ENCODE results near the gene SERPINA4.
"Not testable (repeated sequence)": the region's sequence is repeated elsewhere in the genome, so short reads cannot be mapped to it uniquely, and the experiment has no call there.

SERPINA4 gene

GRCh38 chr14:94592457-94592856 is 31.2 kb downstream of the SERPINA4 start:
- DNase-seq (ENCODE audit: low read depth): no peak

- no peak for DNase-seq (ENCODE audit: low read depth)
These were observed 32.1 kb downstream of the SERPINA4 start for GRCh38 chr14:94593376-94593748.

DNA sequence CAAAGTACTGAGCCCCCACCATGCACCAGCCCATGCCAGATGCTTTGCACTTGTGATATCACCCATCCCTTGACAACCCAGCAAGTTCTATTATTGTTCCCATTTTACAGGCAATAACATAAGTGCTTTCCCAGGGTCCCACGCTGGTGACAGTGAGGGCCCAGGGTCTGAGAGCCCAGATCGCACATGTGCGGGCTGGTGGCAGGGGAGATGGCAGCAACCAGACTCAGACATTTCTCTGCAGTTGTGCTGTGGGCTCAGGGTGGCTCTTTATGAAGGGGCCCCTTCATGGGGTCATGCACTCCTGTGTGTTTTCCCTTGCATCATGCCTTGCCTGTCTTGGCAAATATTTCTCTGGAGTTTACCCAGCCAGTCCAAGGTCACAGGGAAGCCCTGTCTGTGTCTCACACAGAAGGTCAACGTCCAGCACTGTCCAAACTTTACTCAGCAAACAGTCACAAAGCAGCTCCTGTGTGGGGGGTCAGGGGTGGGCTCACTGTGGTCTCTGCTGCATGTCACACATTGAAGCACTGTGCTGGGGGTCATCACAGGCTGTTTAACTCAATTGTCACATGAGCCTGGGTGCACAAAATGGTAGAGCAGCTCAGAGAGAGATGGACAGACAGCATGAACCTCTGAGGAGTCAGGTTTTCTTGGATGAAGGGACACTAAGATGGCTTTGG is 32.6 kb downstream of the SERPINA4 start:
- no peak for DNase-seq (ENCODE audit: low read depth)

GRCh38 chr14:94594441-94594840 is 33.2 kb downstream of the SERPINA4 start:
- no peak for DNase-seq (ENCODE audit: low read depth)

- DNase-seq (ENCODE audit: low read depth): no peak
These were observed 34.7 kb downstream of the SERPINA4 start for GRCh38 chr14:94595912-94596311.

DNA sequence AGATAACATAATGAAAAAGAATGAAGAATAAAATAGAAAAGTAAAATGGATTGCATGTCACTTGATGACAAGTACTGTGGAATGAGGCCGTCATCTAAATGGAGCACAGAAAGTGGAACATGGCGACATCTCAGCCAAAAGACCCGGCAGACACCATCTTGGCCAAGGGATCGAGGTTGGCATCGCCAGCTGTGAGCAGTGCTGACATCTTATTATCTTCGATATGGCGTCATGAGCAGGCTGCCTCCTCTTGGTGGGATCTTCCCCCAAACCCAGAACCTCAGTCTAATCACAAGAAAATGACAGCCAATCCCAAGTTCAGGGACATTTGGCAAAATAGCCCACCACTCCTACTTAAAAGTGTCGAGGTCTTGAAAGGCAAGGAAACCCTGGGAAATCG is 35.1 kb downstream of the SERPINA4 start:
- no peak for DNase-seq (ENCODE audit: low read depth)

DNA sequence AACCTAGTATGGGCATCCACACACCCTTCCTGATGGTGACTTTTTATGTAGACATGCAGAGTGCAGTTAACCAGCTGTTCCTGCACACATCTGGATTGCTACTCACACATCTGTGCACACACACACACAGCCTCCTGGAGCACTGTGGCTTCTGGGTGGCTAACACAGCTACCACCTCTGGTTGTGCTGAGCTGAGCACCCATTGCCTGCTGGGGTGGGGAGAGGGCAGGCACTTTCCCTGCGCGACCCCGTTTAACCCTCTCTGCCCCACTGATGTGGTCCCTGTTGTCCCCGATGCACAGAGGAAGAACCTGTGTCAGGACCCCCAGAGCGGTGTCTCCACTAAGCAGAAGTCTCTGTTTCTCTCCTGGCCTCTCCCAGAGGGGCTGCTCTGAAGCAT is 36.5 kb downstream of the SERPINA4 start:
- DNase-seq (ENCODE audit: low read depth): no peak

DNA sequence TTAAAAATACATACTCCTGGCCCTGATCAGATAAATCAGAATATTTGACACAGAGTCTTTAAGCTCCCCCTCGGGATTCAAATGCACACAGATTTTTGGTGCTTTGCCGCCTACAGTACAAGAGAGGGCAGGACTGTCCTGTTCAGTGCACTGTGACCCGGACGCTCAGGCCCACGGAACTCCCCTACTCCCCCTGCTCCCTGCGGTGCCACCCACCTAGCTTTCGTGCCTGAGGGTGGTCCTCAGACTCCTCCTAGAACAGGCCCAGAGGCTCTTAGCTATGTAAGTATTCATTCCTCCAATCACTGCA is 37.2 kb downstream of the SERPINA4 start:
- DNase-seq (ENCODE audit: low read depth): no peak

GRCh38 chr14:94598816-94599655 is 37.8 kb downstream of the SERPINA4 start:
- DNase-seq (ENCODE audit: low read depth): peak; percentile 69

DNA sequence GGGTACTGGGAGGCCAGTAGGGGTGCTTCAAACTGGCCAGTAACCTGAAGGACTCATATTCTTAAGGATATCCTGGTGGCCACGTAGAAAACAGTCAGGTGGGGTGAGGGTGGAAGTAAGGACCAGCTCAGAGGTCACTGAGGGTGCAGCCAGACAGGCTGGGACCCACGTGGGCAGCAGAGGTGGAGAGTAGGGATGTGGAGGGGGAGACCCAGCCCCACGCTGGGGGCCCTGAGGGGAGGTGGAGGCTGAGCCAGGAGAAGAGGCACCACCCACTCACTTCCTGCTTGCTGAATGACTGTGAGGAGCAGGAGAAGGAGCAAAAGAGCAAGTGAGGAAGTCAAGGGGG is 38.4 kb downstream of the SERPINA4 start:
- DNase-seq (ENCODE audit: low read depth): no peak

DNA sequence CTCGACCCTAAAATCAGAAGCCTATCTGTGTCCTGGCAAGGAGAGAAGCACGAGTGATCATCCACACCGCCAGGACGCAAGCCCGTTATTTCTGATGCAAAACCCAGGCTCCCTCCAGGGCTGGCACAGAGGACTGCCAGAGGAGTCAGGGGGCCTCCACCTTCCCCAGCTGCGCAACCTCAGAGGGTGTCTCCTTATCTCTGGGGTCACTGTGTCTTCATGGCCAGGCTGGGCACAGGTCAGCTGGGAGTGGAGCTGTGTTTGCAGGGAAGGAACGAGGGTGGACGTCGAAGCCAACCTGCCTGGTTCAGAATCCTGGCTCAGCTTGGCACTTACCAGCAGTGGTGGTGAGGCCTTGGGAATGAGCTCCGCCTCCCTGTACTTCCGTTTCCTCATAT is 38.9 kb downstream of the SERPINA4 start:
- DNase-seq (ENCODE audit: low read depth): no peak

DNA sequence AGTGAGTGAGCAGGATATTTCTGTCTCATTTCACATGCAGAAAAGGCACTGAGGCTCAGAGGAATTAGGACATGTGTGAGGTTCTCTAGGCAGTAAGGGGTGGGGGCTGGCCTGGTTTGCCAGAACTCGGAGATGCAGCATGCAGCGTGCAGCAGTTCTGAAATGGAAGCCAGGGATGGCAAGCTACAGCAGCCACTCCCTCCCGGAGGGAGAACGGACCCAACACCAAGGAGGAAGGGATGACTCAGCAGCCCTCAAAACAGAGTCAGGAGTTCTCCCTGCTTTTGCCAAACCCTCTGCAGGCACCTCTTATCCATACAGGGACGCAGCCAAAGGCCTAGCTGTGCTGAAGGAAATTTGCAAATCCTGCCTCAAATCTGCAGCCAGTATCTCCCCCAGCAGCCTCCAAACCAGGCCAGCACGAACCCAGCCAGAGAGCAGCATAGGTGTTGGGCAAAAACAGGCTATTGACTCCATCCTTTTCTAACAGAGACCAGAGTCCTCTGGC is 40.7 kb downstream of the SERPINA4 start:
- peak; percentile 63 for DNase-seq (ENCODE audit: low read depth)

DNA sequence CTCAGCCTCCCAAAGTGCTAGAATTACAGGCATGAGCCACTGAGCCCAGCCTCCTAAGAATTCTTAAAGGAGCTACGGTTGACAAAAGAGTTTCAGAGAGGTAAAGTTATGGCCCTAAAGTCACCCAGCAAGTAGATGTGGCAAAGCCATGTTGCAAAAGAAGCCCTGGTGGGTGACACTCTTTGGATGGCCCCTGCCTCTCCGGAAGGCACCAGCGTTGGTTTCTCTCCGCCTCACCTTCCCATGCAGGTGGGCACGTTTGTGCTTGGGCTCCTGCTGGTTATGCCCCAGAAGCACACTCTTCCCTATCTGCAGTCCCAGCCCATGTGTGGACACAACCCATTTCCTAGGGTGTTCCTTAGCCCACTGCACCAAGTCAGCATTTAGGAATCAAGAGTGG is 41.5 kb downstream of the SERPINA4 start:
- no peak for DNase-seq (ENCODE audit: low read depth)

- DNase-seq (ENCODE audit: low read depth): no peak
These were observed 44.1 kb downstream of the SERPINA4 start for GRCh38 chr14:94605361-94605760.

DNA sequence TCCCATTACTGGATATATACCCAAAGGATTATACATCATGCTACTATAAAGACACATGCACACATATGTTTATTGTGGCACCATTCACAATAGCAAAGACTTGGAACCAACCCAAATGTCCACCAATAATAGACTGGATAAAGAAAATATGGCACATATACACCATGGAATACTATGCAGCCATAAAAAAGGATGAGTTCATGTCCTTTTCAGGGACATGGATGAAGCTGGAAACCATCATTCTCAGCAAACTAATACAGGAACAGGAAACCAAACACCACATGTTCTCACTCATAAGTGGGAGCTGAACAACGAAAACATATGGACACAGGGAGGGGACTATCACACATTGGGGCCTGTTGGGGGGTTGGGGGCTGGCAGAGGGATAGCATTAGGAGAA is 47.7 kb downstream of the SERPINA4 start:
- not testable (repeated sequence) for DNase-seq (ENCODE audit: low read depth)

DNA sequence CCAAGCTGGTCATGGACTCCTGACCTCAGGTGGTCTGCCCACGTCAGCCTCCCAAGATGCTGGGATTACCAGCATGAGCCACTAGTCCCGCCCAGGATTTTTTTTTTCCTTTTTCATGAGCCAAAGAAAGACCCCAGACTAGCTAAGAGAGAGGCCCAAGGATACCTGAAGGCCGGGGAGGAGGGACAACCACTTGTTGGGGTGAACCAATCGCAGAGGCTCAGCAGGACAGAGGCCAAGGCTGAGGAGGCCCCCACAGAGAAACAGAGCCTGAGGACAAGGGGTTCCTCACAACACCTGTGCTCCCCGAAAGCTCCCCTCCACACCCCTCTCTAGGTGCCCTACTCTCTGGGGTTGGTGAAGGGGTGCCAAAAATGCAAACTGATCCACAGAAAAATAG is 49.9 kb downstream of the SERPINA4 start:
- DNase-seq (ENCODE audit: low read depth): no peak

DNA sequence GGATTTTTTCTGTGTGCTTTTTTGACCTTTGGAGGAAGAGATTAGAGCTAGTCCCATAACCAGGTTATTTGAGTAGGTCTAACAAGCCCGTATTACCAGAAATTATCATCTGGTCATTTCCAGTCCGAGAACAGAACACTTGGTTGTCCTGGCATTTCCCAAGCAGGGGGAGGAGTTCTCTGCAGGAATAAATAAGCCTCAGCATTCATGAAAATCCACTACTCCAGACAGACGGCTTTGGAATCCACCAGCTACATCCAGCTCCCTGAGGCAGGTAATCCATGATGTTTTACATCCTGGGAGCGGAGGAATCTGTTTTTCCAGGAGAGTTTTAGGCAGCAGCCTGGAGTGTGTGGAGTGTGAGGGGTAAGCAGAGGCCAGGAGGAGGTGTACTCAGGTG is 50.9 kb downstream of the SERPINA4 start, which contains the start of gene SERPINA3:
Gene SERPINA3 (plus strand): TSS at position 218 of the 400 bp plus-strand sequence. CDS start 2,051 bp downstream, outside the sequence.
- DNase-seq (ENCODE audit: low read depth): no peak

- DNase-seq (ENCODE audit: low read depth): no peak
These were observed 51.6 kb downstream of the SERPINA4 start for GRCh38 chr14:94612580-94613554.

- DNase-seq (ENCODE audit: low read depth): no peak
These were observed 52.7 kb downstream of the SERPINA4 start for GRCh38 chr14:94613720-94614644.

DNA sequence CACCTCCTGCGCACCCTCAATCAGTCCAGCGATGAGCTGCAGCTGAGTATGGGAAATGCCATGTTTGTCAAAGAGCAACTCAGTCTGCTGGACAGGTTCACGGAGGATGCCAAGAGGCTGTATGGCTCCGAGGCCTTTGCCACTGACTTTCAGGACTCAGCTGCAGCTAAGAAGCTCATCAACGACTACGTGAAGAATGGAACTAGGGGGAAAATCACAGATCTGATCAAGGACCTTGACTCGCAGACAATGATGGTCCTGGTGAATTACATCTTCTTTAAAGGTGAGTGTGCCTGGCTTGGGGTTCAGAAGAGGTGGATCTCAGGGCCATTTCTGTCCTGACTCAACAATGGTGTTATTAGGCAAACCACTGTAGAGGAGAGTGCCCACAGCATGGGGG is 53.6 kb downstream of the SERPINA4 start:
- no peak for DNase-seq (ENCODE audit: low read depth)

GRCh38 chr14:94615254-94615653 is 54.0 kb downstream of the SERPINA4 start:
- DNase-seq (ENCODE audit: low read depth): no peak
